HG02981 (cell line): ENCODE measurements around the gene COL23A1.
"Not testable (repeated sequence)": the region's sequence is repeated elsewhere in the genome, so short reads cannot be mapped to it uniquely, and the experiment has no call there.

Source experiments
- ATAC-seq: cut with Tn5 transposase; IDR thresholded peaks from one replicate; pipeline ENCODE4 v1.9.1; 2021; ENCODE audit warnings: mild to moderate bottlenecking, moderate library complexity; ENCODE audit not compliant: unreplicated experiment

The COL23A1 gene

GRCh38 chr5:178589180-178590140, 733 bp downstream of the COL23A1 start:
- no peak for ATAC-seq

GRCh38 chr5:178588769-178589168, 1.4 kb downstream of the COL23A1 start:
- ATAC-seq, result no peak

- ATAC-seq, result no peak
Measured at GRCh38 chr5:178587763-178588611, 2.2 kb downstream of the COL23A1 start.

- no peak for ATAC-seq
Measured at GRCh38 chr5:178586396-178586795, 3.8 kb downstream of the COL23A1 start.

GRCh38 chr5:178585421-178585820, 4.8 kb downstream of the COL23A1 start:
- ATAC-seq, result not testable (repeated sequence)

- no peak for ATAC-seq
Measured at GRCh38 chr5:178583279-178583678, 6.9 kb downstream of the COL23A1 start.

- no peak for ATAC-seq
Measured at GRCh38 chr5:178582291-178582690, 7.9 kb downstream of the COL23A1 start.

- no peak for ATAC-seq
Measured at GRCh38 chr5:178581621-178582020, 8.6 kb downstream of the COL23A1 start.

- no peak for ATAC-seq
Measured at GRCh38 chr5:178580271-178580955, 9.8 kb downstream of the COL23A1 start.

- ATAC-seq, result no peak
Measured at GRCh38 chr5:178577944-178578343, 12.2 kb downstream of the COL23A1 start.

GRCh38 chr5:178577376-178577839, 12.8 kb downstream of the COL23A1 start:
- ATAC-seq, result no peak

GRCh38 chr5:178576591-178577351, 13.4 kb downstream of the COL23A1 start:
- ATAC-seq, result no peak

GRCh38 chr5:178573216-178573615, 17.0 kb downstream of the COL23A1 start:
- ATAC-seq, result no peak

- no peak for ATAC-seq
Measured at GRCh38 chr5:178572617-178573016, 17.6 kb downstream of the COL23A1 start.

- ATAC-seq, result no peak
Measured at GRCh38 chr5:178569485-178569884, 20.7 kb downstream of the COL23A1 start.

- no peak for ATAC-seq
Measured at GRCh38 chr5:178564811-178565550, 25.2 kb downstream of the COL23A1 start.

GRCh38 chr5:178564397-178564796, 25.8 kb downstream of the COL23A1 start:
- ATAC-seq, result no peak

- no peak for ATAC-seq
Measured at GRCh38 chr5:178563621-178564020, 26.6 kb downstream of the COL23A1 start.

GRCh38 chr5:178561746-178562264, 28.4 kb downstream of the COL23A1 start:
- ATAC-seq, result no peak
